Motor neuron (in vitro differentiated cells): ENCODE data around the gene LTBP1. TPM values are rescaled to one million over a fixed set of nuclear protein-coding genes. Genes with fewer than 3 reads are reported as not detected.
A peak's percentile ranks its signal among the peaks of the same experiment; 100 is the strongest.

Experiments
- ATAC-seq, 8 experiments: fragments of 200-7000 bp; cut with Tn5 transposase; replicated peaks in 6 of 8; 2 replicates each; pipeline ENCODE4 v1.8.0; 2021; ENCODE audit warnings: mild to moderate bottlenecking in 8 of 8, moderate library complexity in 8 of 8
- H3K27ac ChIP-seq, 2 donors: fragments of 250-450 bp; sonication (Bioruptor Pico); 2 replicates each; pipeline ENCODE4 v1.9.0; 2021; ENCODE audit warnings: antibody characterized with exemption in 2 of 2, mild to moderate bottlenecking in 2 of 2, moderate library complexity in 1 of 2
- H3K4me1 ChIP-seq, 2 donors: fragments of 250-450 bp; sonication (Bioruptor Pico); replicated peaks in 1 of 2; 2 replicates each; pipeline ENCODE4 v1.6.1; 2021; ENCODE audit warnings: antibody characterized with exemption in 2 of 2, mild to moderate bottlenecking in 2 of 2, moderate library complexity in 1 of 2
- H3K4me3 ChIP-seq, 5 donors: fragments of 250-450 bp; sonication (Bioruptor Pico); 2 replicates each; pipeline ENCODE4 v1.9.0; 2021; ENCODE audit warnings: antibody characterized with exemption in 5 of 5, mild to moderate bottlenecking in 5 of 5, moderate library complexity in 4 of 5
- WGBS, 10 experiments: fragments of 450-650 bp; shearing (Covaris generic); methylation state at CpG; one replicate each; pipeline ENCODE4 v1.0.0; 2022; 5-methylcytosine and 5-hydroxymethylcytosine counted together
- in situ Hi-C, 9 experiments: fragments of 400-800 bp; cut with MboI; loops; one replicate each; pipeline ENCODE4 v1.15.0; 2021; ENCODE audit warnings: low sequenced_read_pairs in 9 of 9, low pct_unique_long_range_greater_than_20kb in 2 of 9; ENCODE audit not compliant: unreplicated experiment in 9 of 9
- total RNA-seq, 8 experiments: library from RNA; unstranded; fragments of 300-600 nt; gene quantifications; 2 replicates each; pipeline versions ENCODE4 v1.2.3 to v1.2.4, GENCODE V29; 2022

LTBP1 gene
- total RNA-seq, 8 experiments from 2014 or later: 2.8 to 692 (median 20.8) TPM

DNA sequence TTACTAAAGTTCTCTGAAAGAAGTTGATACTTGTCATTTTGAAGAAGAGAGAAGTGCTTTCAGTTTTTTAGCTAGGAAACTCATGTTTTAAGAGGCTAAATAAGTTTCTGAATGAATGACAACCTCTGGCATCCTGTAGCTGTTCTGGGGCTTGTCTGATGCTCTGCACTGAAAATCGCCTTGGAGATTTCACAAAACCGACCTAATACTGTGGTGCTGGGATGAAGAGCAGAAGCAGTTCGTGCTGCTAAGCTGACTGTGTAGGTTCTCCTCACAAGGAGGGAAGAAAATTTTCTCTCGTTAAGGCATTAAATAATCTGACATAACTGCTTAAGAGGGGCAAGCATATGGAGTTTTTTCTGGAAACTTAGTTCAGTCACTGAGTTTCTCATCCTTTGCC, 193.2 kb downstream of the LTBP1 start:
- H3K27ac ChIP-seq: no peak overlapping the region
- no peak for ATAC-seq
- H3K4me1 ChIP-seq: no peaks in the 10 kb centered on the region
- WGBS, 10 experiments: 29 to 96% (median 87%) methylated on average over 1 to 4 of the region's 4 CpGs; no CpG with 5 or more reads in 2 of the 10 experiments
- no peak overlapping the region for H3K4me3 ChIP-seq
- in situ Hi-C loops: no loop called here

DNA sequence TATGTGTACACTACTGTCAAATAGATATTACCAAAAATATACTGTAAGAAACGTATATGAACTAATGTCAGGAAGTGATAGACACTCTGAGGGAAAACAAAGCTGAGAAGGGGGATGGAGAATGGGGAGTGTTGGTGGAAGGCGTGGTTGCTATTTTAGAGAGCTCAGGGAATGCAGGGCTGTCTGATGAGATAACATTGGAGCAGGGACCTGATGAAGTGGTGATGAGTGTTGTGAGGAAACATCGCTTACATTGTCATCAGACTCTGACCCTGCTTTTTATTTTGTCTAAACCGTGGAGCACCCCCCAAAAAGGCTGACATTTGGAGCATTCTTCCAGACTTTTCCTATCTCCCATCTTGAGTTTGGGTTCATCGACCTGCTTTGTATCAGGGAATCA, 194.7 kb downstream of the LTBP1 start:
- H3K4me1 ChIP-seq: no peaks in the 10 kb centered on the region
- no peak for ATAC-seq
- in situ Hi-C loops: no loop called here
- WGBS, 10 experiments: 77 to 94% (median 86%) methylated on average over 2 to 5 of the region's 5 CpGs; no CpG with 5 or more reads in 2 of the 10 experiments
- no peak overlapping the region for H3K4me3 ChIP-seq
- no peak overlapping the region for H3K27ac ChIP-seq

DNA sequence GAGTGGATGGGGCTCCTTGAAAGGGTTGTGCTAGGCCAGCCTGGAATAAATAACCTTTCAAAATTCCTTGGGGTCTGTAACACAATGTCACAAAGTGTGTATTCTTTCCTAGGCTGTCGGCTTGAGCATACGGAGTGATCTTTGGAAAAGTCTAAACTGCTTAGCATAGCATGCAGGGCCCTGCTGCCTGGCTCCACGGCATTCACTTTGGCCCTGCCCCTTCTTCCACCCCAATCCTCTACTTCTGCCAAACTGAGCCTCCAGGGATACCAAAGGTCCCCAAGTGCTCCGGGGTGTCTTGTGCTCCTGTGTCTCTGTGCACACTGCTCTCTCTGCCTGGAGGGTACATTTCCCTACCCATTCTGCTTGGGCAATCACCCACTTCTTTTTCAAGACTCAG, 196.1 kb downstream of the LTBP1 start:
- no peak overlapping the region for H3K27ac ChIP-seq
- in situ Hi-C loops: no loop called here
- ATAC-seq: peak in 1 of 8 experiments; percentile 57

DNA sequence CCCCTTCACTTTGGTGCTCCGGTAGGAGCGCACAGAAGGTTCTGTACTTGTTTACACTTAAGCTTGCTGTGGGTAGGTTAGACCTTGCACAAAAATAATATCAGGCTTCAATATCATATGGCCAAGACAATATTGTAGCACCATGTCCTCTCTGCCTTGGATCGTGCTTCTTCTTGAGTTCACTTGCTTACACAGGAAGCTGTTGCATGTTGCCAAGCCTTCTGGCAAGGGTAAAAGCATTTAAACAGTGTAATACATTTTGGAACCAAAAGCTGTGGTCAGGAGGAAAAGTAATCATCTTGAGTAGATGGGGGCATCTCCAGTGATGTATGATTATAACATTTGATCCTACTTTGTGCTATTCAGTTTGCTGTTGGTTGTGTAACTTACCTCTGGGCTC, 197.5 kb downstream of the LTBP1 start:
- no peak overlapping the region for H3K27ac ChIP-seq
- H3K4me1 ChIP-seq: no peaks in the 10 kb centered on the region
- in situ Hi-C loops: no loop called here
- WGBS, 10 experiments: 71 to 100% (median 94%) methylated on average over 1 to 3 of the region's 3 CpGs; no CpG with 5 or more reads in 2 of the 10 experiments
- no peak for ATAC-seq
- no peak overlapping the region for H3K4me3 ChIP-seq

More for the DNA sequence above, 196.1 kb downstream of the LTBP1 start:
- 74 to 100% (median 88%) methylated on average over 1 to 4 of the region's 4 CpGs; no CpG with 5 or more reads in 4 of the 10 experiments for WGBS, 10 experiments
- no peak overlapping the region for H3K4me3 ChIP-seq
- no peaks in the 10 kb centered on the region for H3K4me1 ChIP-seq

DNA sequence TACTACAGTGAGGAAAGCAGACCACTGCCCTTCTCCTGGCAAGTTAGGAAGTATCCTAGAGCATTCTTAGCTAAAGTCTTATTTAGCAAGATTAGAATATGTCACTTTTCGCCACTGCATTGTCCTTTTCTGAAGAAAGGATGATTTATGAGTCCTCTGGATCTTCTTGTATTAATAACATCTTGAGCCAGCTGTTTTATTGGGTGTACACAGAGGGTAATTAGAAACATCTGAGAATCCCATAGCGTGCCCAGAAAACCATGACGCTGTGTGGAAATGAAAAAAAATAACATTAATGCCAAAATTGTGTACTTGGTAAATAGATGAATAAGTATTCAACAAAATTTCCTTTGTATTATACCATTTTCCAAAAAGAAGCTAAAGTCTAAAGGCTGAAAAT, 198.7 kb downstream of the LTBP1 start:
- in situ Hi-C loops: no loop called here
- WGBS, 10 experiments: 23 to 100% (median 90%) methylated on average over 2 to 3 of the region's 3 CpGs; no CpG with 5 or more reads in 1 of the 10 experiments
- Histone ChIP-seq H3K4me3 (no peak overlapping the region), H3K27ac (no peak overlapping the region), H3K4me1 (no peaks in the 10 kb centered on the region)
- ATAC-seq: peak in 2 of 8 experiments; percentile 43 to 63

DNA sequence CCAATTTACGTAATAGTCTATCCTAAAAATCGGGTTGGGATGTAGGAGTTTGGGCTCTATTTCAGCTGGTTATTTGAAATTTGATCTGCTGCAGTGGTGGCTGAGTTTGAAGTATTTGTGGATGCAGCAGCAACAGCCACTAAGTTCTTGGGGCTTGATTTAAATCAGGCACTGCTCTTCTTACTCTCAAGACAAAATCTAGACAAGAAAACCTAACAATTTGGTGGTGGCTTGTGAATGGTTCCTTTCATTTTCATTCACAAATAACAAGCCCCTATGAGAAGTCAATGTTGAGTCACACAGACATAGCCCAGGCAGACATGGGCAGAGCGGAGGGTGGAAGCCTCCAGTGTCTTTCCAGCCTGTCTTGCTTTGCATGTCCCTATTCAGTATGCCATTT, 199.3 kb downstream of the LTBP1 start:
- in situ Hi-C loops: no loop called here
- 20 to 100% (median 80%) methylated on average over 1 to 3 of the region's 3 CpGs; no CpG with 5 or more reads in 3 of the 10 experiments for WGBS, 10 experiments
- Histone ChIP-seq H3K4me3 (no peak overlapping the region), H3K27ac (no peak overlapping the region), H3K4me1 (no peaks in the 10 kb centered on the region)
- ATAC-seq: peak in 2 of 8 experiments; percentile 48 to 71

DNA sequence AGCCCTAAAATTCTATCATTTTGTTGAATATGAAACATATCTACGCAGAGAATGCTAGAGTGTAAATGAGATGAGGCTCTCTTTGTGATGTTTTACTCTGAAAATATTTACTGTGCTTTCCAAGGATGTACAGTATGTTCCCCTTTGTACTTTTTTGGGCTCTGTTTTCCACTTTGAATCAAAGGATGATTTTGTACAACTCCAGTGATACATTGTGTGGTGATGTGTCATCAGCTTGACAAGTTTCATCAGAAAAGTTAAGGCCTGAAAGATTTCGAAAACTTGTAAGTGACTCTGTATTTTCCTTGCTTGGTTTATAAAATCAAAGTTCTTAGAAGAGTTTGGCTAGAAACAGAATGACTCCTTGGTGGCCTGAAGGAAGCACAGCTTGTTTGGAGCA, 206.3 kb downstream of the LTBP1 start:
- in situ Hi-C loops: no loop called here
- Histone ChIP-seq H3K4me3 (no peak overlapping the region), H3K27ac (no peak overlapping the region), H3K4me1 (no peaks in the 10 kb centered on the region)
- no peak for ATAC-seq
- WGBS, 10 experiments: 0 to 100% (median 82%) methylated on average over 1 to 2 of the region's 2 CpGs; no CpG with 5 or more reads in 1 of the 10 experiments

DNA sequence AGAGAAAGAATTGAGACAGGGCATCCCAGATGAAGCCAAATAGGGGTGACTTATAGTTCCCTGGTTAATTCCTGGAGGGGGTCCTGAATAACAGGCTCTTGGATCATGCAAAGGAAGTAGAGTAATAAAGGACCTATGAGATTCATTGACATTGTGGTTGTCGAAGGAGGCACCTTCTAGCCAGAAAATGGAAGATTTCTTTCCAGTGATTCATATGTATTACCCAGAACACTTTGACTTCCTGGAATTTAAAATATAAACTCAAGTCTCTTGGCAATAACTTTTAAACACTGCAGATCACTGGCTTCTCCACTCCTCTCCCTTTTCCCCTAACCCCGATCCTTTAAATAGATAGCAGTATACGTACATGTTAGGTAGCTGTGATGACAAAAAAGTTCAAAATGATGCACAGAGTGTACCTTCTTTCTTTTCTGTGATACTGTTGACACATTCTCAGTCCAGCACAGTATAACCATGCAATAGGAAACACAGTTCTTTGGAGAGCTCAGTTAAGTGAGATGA, 211.8 kb downstream of the LTBP1 start:
- in situ Hi-C loops: no loop called here
- WGBS, 10 experiments: 26 to 100% (median 80%) methylated on average over 1 to 3 of the region's 3 CpGs; no CpG with 5 or more reads in 3 of the 10 experiments
- no peaks in the 10 kb centered on the region for H3K4me1 ChIP-seq
- peak in 2 of 8 experiments; percentile 66 to 71 for ATAC-seq
- no peak overlapping the region for H3K27ac ChIP-seq
- no peak overlapping the region for H3K4me3 ChIP-seq

DNA sequence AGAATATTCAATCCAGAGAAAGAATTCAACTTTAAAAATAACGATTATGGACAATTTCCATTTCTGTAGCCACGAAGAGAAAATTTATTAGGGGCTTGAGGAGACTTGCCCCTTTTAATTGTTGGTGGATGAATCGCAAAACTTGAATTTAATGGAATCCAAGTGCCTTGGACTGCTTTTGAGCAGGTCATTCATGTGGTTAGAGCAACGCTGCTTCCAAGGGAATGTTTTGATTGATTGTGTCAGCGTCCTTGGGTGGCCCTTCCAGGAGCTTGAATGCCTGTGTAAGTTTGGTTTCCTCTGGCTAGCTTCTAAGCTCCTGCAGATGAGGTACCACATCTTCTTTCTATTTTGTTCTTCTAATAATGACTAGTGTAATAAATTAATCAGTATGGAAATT, 213.4 kb downstream of the LTBP1 start:
- Histone ChIP-seq H3K27ac (no peak overlapping the region), H3K4me1 (no peaks in the 10 kb centered on the region), H3K4me3 (no peak overlapping the region)
- 20 to 100% (median 73%) methylated on average over 1 to 5 of the region's 5 CpGs; no CpG with 5 or more reads in 2 of the 10 experiments for WGBS, 10 experiments
- in situ Hi-C loops: no loop called here
- ATAC-seq: no peak

DNA sequence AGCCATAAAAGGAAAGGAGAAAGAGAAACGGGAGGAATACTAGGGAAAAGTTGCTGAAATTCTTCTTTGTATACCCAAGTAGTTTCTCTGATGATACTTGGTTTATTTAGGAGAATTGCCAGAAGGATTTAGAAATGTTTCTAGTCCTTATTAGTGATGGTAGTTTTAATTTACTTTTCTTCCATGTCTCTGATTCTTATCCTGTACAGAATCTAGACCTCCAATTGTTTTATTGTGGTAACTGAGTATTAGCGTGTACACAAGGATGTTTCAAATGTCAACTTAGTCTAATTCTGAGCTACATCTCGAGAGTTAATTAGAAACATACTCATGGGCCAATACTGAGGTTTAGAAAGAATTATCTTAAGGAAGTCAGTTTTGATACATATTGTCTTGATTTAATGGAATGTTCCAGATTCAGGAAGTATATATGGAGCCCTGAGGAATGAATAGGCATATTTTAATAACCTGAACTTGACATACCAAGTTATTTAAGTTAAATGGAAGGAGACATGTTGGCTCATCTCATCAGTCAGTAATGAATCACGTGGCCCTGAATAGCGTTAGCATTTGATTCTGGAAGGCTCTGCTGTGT, 219.6 kb downstream of the LTBP1 start:
- peak in 1 of 8 experiments; percentile 18 for ATAC-seq
- no peak overlapping the region for H3K27ac ChIP-seq
- H3K4me3 ChIP-seq: no peak overlapping the region
- WGBS, 10 experiments: 14 to 81% (median 69%) methylated on average over 2 to 5 of the region's 5 CpGs
- in situ Hi-C loops: no loop called here
- H3K4me1 ChIP-seq: no peaks in the 10 kb centered on the region

DNA sequence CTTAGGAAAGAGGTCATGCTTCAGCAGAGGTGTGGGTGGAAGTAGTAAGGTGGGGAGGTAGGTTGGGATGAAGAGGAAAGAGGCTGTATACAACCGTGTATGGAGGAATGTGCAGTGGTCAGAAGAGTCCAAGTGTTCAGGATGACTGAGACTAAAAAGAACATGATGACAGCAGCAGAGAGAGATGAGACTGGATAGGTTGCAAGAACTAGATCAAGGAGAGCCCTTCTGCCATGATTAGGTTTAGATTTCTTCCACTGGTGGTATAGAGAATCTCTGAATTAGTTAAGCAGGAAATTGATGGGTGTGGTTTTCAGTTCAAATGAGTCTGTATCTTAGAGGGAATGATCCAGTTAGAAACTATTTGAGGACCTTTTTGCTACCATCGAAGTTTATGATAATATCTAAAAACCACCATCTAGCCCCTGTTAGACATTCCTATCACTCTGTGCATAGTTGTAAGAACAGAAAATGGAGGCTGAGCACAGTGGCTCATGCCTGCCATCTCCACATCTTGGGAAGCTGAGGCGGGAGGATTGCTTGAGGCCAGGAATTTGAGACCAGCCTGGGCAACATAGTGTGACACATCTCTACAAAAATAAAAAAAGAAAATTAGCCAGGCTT, 221.0 kb downstream of the LTBP1 start:
- Histone ChIP-seq H3K27ac (no peak overlapping the region), H3K4me1 (no peaks in the 10 kb centered on the region), H3K4me3 (no peak overlapping the region)
- peak in 2 of 8 experiments; percentile 52 to 61 for ATAC-seq
- WGBS, 10 experiments: 33 to 100% (median 83%) methylated on average over 1 to 3 of the region's 3 CpGs; no CpG with 5 or more reads in 3 of the 10 experiments
- in situ Hi-C loops: no loop called here

DNA sequence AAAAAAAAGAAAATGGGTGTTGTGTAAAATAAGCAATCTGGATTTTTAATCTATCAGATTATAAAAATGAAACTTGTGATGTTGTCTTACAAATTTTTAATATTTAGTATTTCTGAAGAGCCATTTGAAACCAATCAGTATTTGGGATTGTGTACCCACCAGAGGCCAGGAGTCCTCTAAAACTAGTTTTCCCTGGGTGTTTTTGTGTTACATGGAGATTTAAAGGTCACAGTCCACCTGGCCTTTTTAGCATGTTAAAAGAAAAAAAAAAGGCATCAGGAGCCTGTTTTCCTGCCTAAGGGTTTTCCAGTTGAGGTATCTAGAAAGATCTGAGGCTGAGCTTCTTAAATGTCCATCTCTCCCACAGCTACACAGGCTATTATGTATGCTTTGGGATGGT, 221.7 kb downstream of the LTBP1 start:
- no peak for ATAC-seq
- Histone ChIP-seq H3K4me3 (no peak overlapping the region), H3K4me1 (no peaks in the 10 kb centered on the region), H3K27ac (no peak overlapping the region)
- in situ Hi-C loops: no loop called here

DNA sequence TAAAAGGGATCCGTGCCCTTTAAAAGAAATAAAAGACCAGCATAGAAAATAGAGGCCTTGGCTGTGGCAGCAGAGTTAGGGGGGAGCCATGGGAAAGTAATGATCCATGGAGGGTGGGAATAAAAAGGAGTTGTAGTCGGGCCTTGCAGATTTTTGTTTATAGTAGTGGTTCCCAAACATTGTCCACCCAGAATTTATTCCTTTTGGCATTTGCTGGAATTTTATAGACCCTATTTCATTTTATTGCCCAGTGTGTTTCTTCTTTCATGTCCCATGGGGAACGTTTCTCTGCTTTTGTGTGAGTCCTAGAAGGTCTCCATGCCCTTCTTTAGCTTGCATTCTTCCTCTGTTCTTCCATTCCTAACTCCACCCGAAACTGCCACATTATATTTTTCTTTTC, 222.2 kb downstream of the LTBP1 start:
- 40 to 100% (median 75%) methylated on average over 1 to 4 of the region's 4 CpGs; no CpG with 5 or more reads in 1 of the 10 experiments for WGBS, 10 experiments
- in situ Hi-C loops: no loop called here
- Histone ChIP-seq H3K27ac (no peak overlapping the region), H3K4me1 (no peaks in the 10 kb centered on the region), H3K4me3 (no peak overlapping the region)
- ATAC-seq: no peak
